A549 (cell line): ENCODE results near the gene POU2F3. TPM values are rescaled to one million over a fixed set of nuclear protein-coding genes. Genes with fewer than 3 reads are reported as not detected.

Experiments
- ATAC-seq, 2 experiments: fragments of 200-7000 bp in 1 of 2; fragments of >200 bp in 1 of 2; cut with Nextera tagmentation in 1 of 2; cut with Tn5 transposase in 1 of 2; 3 replicates each; pipeline versions ENCODE4 v1.8.0 to v1.9.1; 2018 to 2020; ENCODE audit warnings: mild to moderate bottlenecking in 1 of 2, moderate library complexity in 1 of 2
- CTCF ChIA-PET: fragments of 300-600 bp; sonication (Branson Sonifier 250); formaldehyde crosslinking; extraction: SDS; loops from one replicate; lab custom pipeline; 2021; ENCODE audit warnings: antibody characterized with exemption, inconsistent platforms; lab: Yijun Ruan, JAX
- POLR2A ChIA-PET: fragments of 350-600 bp; formaldehyde crosslinking; extraction: SDS; loops from one replicate; lab custom pipeline; 2021; ENCODE audit warnings: antibody characterized with exemption, inconsistent platforms; lab: Yijun Ruan, JAX
- DNase-seq, 2 experiments: peaks; one replicate each; pipeline versions ENCODE4 v3.0.0 to v3.0.0-alpha.2; 2011 to 2016; ENCODE audit warnings: low read depth in 1 of 2, low spot score in 1 of 2
- FAIRE-seq: peaks from 2 replicates; lab custom pipeline; 2011; peaks lifted over from hg19 to GRCh38; lab: Jason Lieb, UNC
- H3K27ac ChIP-seq, 2 experiments: fragments of >200 bp; sonication (Bioruptor Twin); formaldehyde crosslinking; 3 replicates each; pipeline ENCODE4 v1.5.1; 2016 to 2017
- H3K4me1 ChIP-seq: fragments of >200 bp; sonication (Bioruptor Twin); formaldehyde crosslinking; 3 replicates; pipeline ENCODE4 v1.6.1; 2016
- H3K4me2 ChIP-seq: fragments of >200 bp; sonication (Bioruptor Twin); formaldehyde crosslinking; 3 replicates; pipeline ENCODE4 v1.6.1; 2016
- H3K4me3 ChIP-seq: fragments of >200 bp; sonication (Bioruptor Twin); formaldehyde crosslinking; 3 replicates; pipeline ENCODE4 v1.5.1; 2016
- H3K9me3 ChIP-seq: fragments of >200 bp; sonication (Bioruptor Twin); formaldehyde crosslinking; 3 replicates; pipeline ENCODE4 v1.6.1; 2016
- EHMT2 ChIP-seq: fragments of 200-600 bp; sonication (generic); IDR thresholded peaks from 2 replicates; pipeline ENCODE4 v1.6.1; 2016; ENCODE audit warnings: antibody characterized with exemption, low read depth, mild to moderate bottlenecking, moderate library complexity
- FOXS1 ChIP-seq: fragments of 250-450 bp; sonication (Bioruptor Pico); IDR thresholded peaks from 2 replicates; pipeline ENCODE4 v1.5.0; 2020; ENCODE audit warnings: mild to moderate bottlenecking, moderate library complexity
- JUN ChIP-seq, 2 experiments: fragments of >200 bp; sonication (Bioruptor Twin); formaldehyde crosslinking; IDR thresholded peaks; 2 replicates in 1 of 2; 3 replicates in 1 of 2; pipeline ENCODE4 v1.6.1; 2016 to 2017
- KDM1A ChIP-seq: fragments of 200-600 bp; sonication (generic); IDR thresholded peaks from 2 replicates; pipeline ENCODE4 v1.6.1; 2016; ENCODE audit warnings: low read depth, mild to moderate bottlenecking
- NFE2L2 ChIP-seq: fragments of 150-350 bp; conservative IDR thresholded peaks from 2 replicates; pipeline ENCODE4 v1.6.1; 2014; ENCODE audit warnings: low read length
- PBX3 ChIP-seq: IDR thresholded peaks from 2 replicates; pipeline ENCODE4 v1.6.1; 2012
- POLR2A ChIP-seq: IDR thresholded peaks from 2 replicates; pipeline ENCODE4 v1.6.1; 2012; ENCODE audit warnings: mild to moderate bottlenecking, low read length
- POLR2AphosphoS2 ChIP-seq: conservative IDR thresholded peaks from 2 replicates; pipeline ENCODE4 v1.6.1; 2012; ENCODE audit warnings: low read length, improper control_type of control experiment, inconsistent platforms
- RAD21 ChIP-seq, 2 experiments: fragments of >200 bp in 1 of 2; sonication (Bioruptor Twin) in 1 of 2; formaldehyde crosslinking in 1 of 2; IDR thresholded peaks in 1 of 2; conservative IDR thresholded peaks in 1 of 2; 2 replicates in 1 of 2; 3 replicates in 1 of 2; pipeline ENCODE4 v1.6.1; 2012 to 2018; ENCODE audit warnings: inconsistent platforms in 1 of 2
- RARB ChIP-seq: fragments of 250-450 bp; sonication (Bioruptor Pico); IDR thresholded peaks from 2 replicates; pipeline ENCODE4 v1.8.0; 2021; ENCODE audit warnings: mild to moderate bottlenecking, moderate library complexity
- REST ChIP-seq: fragments of 200-600 bp; sonication (generic); IDR thresholded peaks from 2 replicates; pipeline ENCODE4 v1.6.1; 2016; ENCODE audit warnings: antibody characterized with exemption, mild to moderate bottlenecking, moderate library complexity
- SMC3 ChIP-seq: fragments of >200 bp; sonication (Bioruptor Twin); formaldehyde crosslinking; IDR thresholded peaks from 3 replicates; pipeline ENCODE4 v1.6.1; 2018; ENCODE audit warnings: inconsistent platforms
- TFCP2L1 ChIP-seq: fragments of 250-450 bp; sonication (Bioruptor Pico); IDR thresholded peaks from 2 replicates; pipeline ENCODE4 v1.5.0; 2021; ENCODE audit warnings: mild to moderate bottlenecking
- USF2 ChIP-seq: fragments of 450-650 bp; IDR thresholded peaks from 2 replicates; pipeline ENCODE4 v1.6.1; 2014; ENCODE audit warnings: antibody characterized with exemption
- WGBS: methylation state at CpG from one replicate; pipeline ENCODE4 v1.1.6; 2017; ENCODE audit errors: missing lambda C conversion rate; 5-methylcytosine and 5-hydroxymethylcytosine counted together
- polyA plus RNA-seq, 4 experiments: library from polyadenylated mRNA; depleted of rRNA in 3 of 4; stranded (reverse); fragments of >200 nt; fragmentation: RNase III in 1 of 4; extraction: RNeasy Plus Mini Kit Qiagen cat#74134 plus additional on column Dnase treatment in 1 of 4; gene quantifications; 2 replicates in 3 of 4; 3 replicates in 1 of 4; pipeline ENCODE4 v1.2.3, GENCODE V29; 2011 to 2017

The POU2F3 gene
- polyA plus RNA-seq, 2 of the 4 experiments (the other 2 are of a cell fraction), result not detected

GRCh38 chr11:120195601-120196320 is 44.2 kb upstream of the POU2F3 start (continued):
- no peak for TF ChIP-seq SMC3
- TF ChIP-seq REST, result no peak
- no peak for TF ChIP-seq NFE2L2
- TF ChIP-seq TFCP2L1 (CRISPR knock-in tag), result no peak

GRCh38 chr11:120196826-120197225 is 43.1 kb upstream of the POU2F3 start:
- CTCF ChIA-PET, result interaction anchor here (0.8 to 4.7 kb wide), 5 partner anchors 25 to 103 kb away, joined by 3 to 24 read pairs (median 3); no protein-coding TSS in a partner anchor
- FAIRE-seq, result no peak

GRCh38 chr11:120197251-120197891 is 42.6 kb upstream of the POU2F3 start:
- ChIA-PET POLR2A (no interaction called here), CTCF (interaction anchor here (0.8 to 4.7 kb wide), 4 partner anchors 26 to 103 kb away, joined by 3 to 24 read pairs (median 4); no protein-coding TSS in a partner anchor)
- Histone ChIP-seq H3K27ac (no peak overlapping the region), H3K9me3 (no peaks in the 10 kb centered on the region), H3K4me3 (no peak overlapping the region), H3K4me2 (no peak overlapping the region), H3K4me1 (no peaks in the 10 kb centered on the region)
- 88% methylated on average over 8 of the region's 14 CpGs for WGBS
- no peak for TF ChIP-seq SMC3
- ATAC-seq, result no peak
- no peak for DNase-seq
- no peak for FAIRE-seq

More at GRCh38 chr11:120196826-120197225, 43.1 kb upstream of the POU2F3 start:
- Histone ChIP-seq H3K4me1 (no peaks in the 10 kb centered on the region), H3K27ac (no peak overlapping the region), H3K9me3 (no peaks in the 10 kb centered on the region), H3K4me3 (no peak overlapping the region), H3K4me2 (no peak overlapping the region)
- DNase-seq (no peak), ATAC-seq (no peak)
- POLR2A ChIA-PET, result no interaction called here
- WGBS, result 82% methylated on average over 6 of the region's 6 CpGs
- TF ChIP-seq POLR2AphosphoS2 (no peak), FOXS1 (CRISPR knock-in tag) (no peak), SMC3 (no peak), POLR2A (no peak), KDM1A (no peak), JUN (IDR thresholded peaks at IDR 0.05) (no peak), USF2 (no peak), RARB (no peak), RAD21 (conservative IDR thresholded peaks at IDR 0.05 in 1 of 2, IDR thresholded peaks at IDR 0.05 in 1 of 2) (no peak), PBX3 (no peak), EHMT2 (no peak)
